OCI-LY3 (cell line): ENCODE data around the gene CCSER1.

Experiments
- EZH2phosphoT487 ChIP-seq: fragments of 200-600 bp; shearing (Covaris generic); IDR thresholded peaks from 2 replicates; pipeline ENCODE4 v1.6.1; 2018; ENCODE audit warnings: antibody characterized with exemption, mixed run types, low read depth
- TF ChIP-seq, protein P1 (sequence below): fragments of 200-600, 300-600 bp; sonication (generic); IDR thresholded peaks from 2 replicates; pipeline ENCODE4 v1.5.1; 2014; ENCODE audit warnings: antibody characterized with exemption, low read length, low read depth

DNA sequence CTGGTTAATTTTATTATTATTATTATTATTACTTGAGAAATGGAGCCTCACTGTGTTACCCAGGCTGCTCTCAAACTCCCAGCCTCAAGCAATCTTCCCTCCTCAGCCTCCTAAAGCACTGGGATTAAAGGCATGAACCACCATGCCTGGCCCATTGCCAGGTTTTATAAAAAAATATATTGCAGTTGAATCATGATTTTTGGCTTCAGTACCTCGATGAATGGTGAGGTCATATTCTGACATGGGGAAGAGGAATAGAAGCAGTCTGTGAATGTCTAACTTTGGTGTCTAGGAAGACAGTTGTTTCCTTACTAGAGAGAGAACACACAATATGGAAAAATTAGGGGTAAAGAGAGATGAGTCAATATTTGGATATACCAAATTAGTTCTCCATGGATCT is 32.0 kb downstream of the CCSER1 start:
- TF ChIP-seq, protein P1, sequence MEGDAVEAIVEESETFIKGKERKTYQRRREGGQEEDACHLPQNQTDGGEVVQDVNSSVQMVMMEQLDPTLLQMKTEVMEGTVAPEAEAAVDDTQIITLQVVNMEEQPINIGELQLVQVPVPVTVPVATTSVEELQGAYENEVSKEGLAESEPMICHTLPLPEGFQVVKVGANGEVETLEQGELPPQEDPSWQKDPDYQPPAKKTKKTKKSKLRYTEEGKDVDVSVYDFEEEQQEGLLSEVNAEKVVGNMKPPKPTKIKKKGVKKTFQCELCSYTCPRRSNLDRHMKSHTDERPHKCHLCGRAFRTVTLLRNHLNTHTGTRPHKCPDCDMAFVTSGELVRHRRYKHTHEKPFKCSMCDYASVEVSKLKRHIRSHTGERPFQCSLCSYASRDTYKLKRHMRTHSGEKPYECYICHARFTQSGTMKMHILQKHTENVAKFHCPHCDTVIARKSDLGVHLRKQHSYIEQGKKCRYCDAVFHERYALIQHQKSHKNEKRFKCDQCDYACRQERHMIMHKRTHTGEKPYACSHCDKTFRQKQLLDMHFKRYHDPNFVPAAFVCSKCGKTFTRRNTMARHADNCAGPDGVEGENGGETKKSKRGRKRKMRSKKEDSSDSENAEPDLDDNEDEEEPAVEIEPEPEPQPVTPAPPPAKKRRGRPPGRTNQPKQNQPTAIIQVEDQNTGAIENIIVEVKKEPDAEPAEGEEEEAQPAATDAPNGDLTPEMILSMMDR, result no peak
- TF ChIP-seq EZH2phosphoT487, result no peak
